Keratinocyte (primary cell): ENCODE results near the gene SAG. TPM values are rescaled to one million over a fixed set of nuclear protein-coding genes. Genes with fewer than 3 reads are reported as not detected.

Experiments used
- DNase-seq: peaks from one replicate; pipeline ENCODE4 v3.0.0-alpha.2; 2011; ENCODE audit warnings: low read depth, missing footprints, low spot score
- FAIRE-seq: peaks from 2 replicates; lab custom pipeline; 2011; peaks lifted over from hg19 to GRCh38; lab: Jason Lieb, UNC
- H2AFZ ChIP-seq: 2 replicates; pipeline ENCODE4 v1.6.0; 2012; ENCODE audit warnings: low read length, control low read depth, inconsistent platforms; ENCODE audit not compliant: control insufficient read depth
- H3K27ac ChIP-seq: 2 replicates; pipeline ENCODE4 v1.5.1; 2011; ENCODE audit warnings: low read length; ENCODE audit not compliant: control insufficient read depth, insufficient read depth
- H3K27me3 ChIP-seq: 3 replicates; pipeline ENCODE4 v1.6.0; 2011; ENCODE audit warnings: low read length; ENCODE audit not compliant: control insufficient read depth, insufficient read depth; ENCODE audit errors: extremely low read depth
- H3K36me3 ChIP-seq, 2 experiments: 2 replicates in 1 of 2; 3 replicates in 1 of 2; pipeline ENCODE4 v1.5.1; 2011; ENCODE audit warnings: low read length in 2 of 2, mild to moderate bottlenecking in 1 of 2; ENCODE audit not compliant: control insufficient read depth in 2 of 2, insufficient read depth in 2 of 2; ENCODE audit errors: extremely low read depth in 1 of 2
- H3K4me1 ChIP-seq: 3 replicates; pipeline ENCODE4 v1.5.1; 2011; ENCODE audit warnings: low read length; ENCODE audit not compliant: control insufficient read depth, insufficient read depth; ENCODE audit errors: extremely low read depth
- H3K4me2 ChIP-seq: 3 replicates; pipeline ENCODE4 v1.6.0; 2011; ENCODE audit warnings: low read depth, low read length; ENCODE audit not compliant: control insufficient read depth, insufficient read depth; ENCODE audit errors: extremely low read depth
- H3K4me3 ChIP-seq, 3 experiments: fragments of 200-600 bp in 1 of 3; sonication (generic) in 1 of 3; 2 replicates in 2 of 3; 3 replicates in 1 of 3; pipeline ENCODE4 v1.5.1; 2011 to 2016; ENCODE audit warnings: low read length in 3 of 3, mild to moderate bottlenecking in 3 of 3, control low read depth in 2 of 3, inconsistent platforms in 1 of 3, low read depth in 1 of 3, mixed read lengths in 1 of 3, mixed run types in 1 of 3, moderate library complexity in 1 of 3; ENCODE audit not compliant: control insufficient read depth in 2 of 3, insufficient read depth in 2 of 3; ENCODE audit errors: extremely low read depth in 1 of 3
- H3K79me2 ChIP-seq: 2 replicates; pipeline ENCODE4 v1.6.0; 2012; ENCODE audit warnings: low read length; ENCODE audit not compliant: control insufficient read depth, insufficient read depth
- H3K9ac ChIP-seq: 3 replicates; pipeline ENCODE4 v1.6.0; 2011; ENCODE audit warnings: low read length; ENCODE audit not compliant: control insufficient read depth, insufficient read depth; ENCODE audit errors: extremely low read depth
- H3K9me1 ChIP-seq: 3 replicates; pipeline ENCODE4 v1.6.0; 2011; ENCODE audit warnings: low read length; ENCODE audit not compliant: control insufficient read depth, insufficient read depth; ENCODE audit errors: extremely low read depth
- H3K9me3 ChIP-seq: 2 replicates; pipeline ENCODE4 v1.5.1; 2012; ENCODE audit warnings: low read depth, low read length; ENCODE audit not compliant: control insufficient read depth
- H4K20me1 ChIP-seq: 3 replicates; pipeline ENCODE4 v1.6.0; 2011; ENCODE audit warnings: low read length; ENCODE audit not compliant: control insufficient read depth, insufficient read depth; ENCODE audit errors: extremely low read depth
- EZH2 ChIP-seq: IDR thresholded peaks from one replicate; pipeline ENCODE4 v1.6.1; 2012; ENCODE audit warnings: inconsistent platforms, mild to moderate bottlenecking, low read length, moderate library complexity
- dilution Hi-C: fragments of 300-500 bp; cut with MboI; formaldehyde crosslinking; loops from one replicate; pipeline ENCODE4 v1.7.0; 2020; ENCODE audit warnings: low sequenced_read_pairs; ENCODE audit not compliant: extremely low pct_ligation_motif_present
- polyA plus RNA-seq, 5 experiments: library from polyadenylated mRNA; depleted of rRNA in 3 of 5; stranded (reverse) in 3 of 5; stranded (forward) in 1 of 5; unstranded in 1 of 5; fragments of >200 nt; gene quantifications; 1 replicate in 1 of 5; 2 replicates in 3 of 5; 3 replicates in 1 of 5; pipeline versions ENCODE4 v1.2.1 to v1.2.3, GENCODE V29; 2011 to 2012; ENCODE audit warnings: missing spikeins in 2 of 5, low read depth in 1 of 5, low replicate concordance in 1 of 5
- TF ChIP-seq, protein P1 (sequence below), 3 experiments: IDR thresholded peaks in 1 of 3; conservative IDR thresholded peaks in 1 of 3; optimal IDR thresholded peaks in 1 of 3; 2 replicates in 2 of 3; 3 replicates in 1 of 3; pipeline versions ENCODE3 to v1.5.1; 2011; ENCODE audit warnings: low read length in 3 of 3, mild to moderate bottlenecking in 3 of 3, moderate library complexity in 2 of 3, control low read depth in 1 of 3, inconsistent platforms in 1 of 3; ENCODE audit not compliant: insufficient read depth in 2 of 3; ENCODE audit errors: extremely low read depth in 1 of 3

The SAG gene
- polyA plus RNA-seq, 1 donor (not counting 4 experiments of a cell fraction or from before 2014, with no cell fraction given) = not detected

GRCh38 chr2:233336541-233336940 is 28.9 kb downstream of the SAG start:
- Histone ChIP-seq H2AFZ (no peak overlapping the region), H4K20me1 (no peaks in the 10 kb centered on the region), H3K9me3 (no peaks in the 10 kb centered on the region), H3K27me3 (peaks cover 20% of the 10 kb centered on the region), H3K9me1 (no peaks in the 10 kb centered on the region), H3K9ac (no peak overlapping the region), H3K4me1 (no peaks in the 10 kb centered on the region), H3K27ac (no peak overlapping the region), H3K4me3 (no peak overlapping the region), H3K79me2 (no peaks in the 10 kb centered on the region), H3K4me2 (no peak overlapping the region), H3K36me3 (no peaks in the 10 kb centered on the region)
- FAIRE-seq = no peak
- TF ChIP-seq EZH2 = no peak
- TF ChIP-seq, protein P1, sequence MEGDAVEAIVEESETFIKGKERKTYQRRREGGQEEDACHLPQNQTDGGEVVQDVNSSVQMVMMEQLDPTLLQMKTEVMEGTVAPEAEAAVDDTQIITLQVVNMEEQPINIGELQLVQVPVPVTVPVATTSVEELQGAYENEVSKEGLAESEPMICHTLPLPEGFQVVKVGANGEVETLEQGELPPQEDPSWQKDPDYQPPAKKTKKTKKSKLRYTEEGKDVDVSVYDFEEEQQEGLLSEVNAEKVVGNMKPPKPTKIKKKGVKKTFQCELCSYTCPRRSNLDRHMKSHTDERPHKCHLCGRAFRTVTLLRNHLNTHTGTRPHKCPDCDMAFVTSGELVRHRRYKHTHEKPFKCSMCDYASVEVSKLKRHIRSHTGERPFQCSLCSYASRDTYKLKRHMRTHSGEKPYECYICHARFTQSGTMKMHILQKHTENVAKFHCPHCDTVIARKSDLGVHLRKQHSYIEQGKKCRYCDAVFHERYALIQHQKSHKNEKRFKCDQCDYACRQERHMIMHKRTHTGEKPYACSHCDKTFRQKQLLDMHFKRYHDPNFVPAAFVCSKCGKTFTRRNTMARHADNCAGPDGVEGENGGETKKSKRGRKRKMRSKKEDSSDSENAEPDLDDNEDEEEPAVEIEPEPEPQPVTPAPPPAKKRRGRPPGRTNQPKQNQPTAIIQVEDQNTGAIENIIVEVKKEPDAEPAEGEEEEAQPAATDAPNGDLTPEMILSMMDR (optimal IDR thresholded peaks at IDR 0.05 in 1 of 3, IDR thresholded peaks at IDR 0.05 in 1 of 3, conservative IDR thresholded peaks at IDR 0.05 in 1 of 3; ENCODE audit: extremely low read depth in 1 of 3, insufficient read depth in 2 of 3, low read length in 3 of 3) = no peak
- no peak for DNase-seq
- dilution Hi-C loops = no loop called here

DNA sequence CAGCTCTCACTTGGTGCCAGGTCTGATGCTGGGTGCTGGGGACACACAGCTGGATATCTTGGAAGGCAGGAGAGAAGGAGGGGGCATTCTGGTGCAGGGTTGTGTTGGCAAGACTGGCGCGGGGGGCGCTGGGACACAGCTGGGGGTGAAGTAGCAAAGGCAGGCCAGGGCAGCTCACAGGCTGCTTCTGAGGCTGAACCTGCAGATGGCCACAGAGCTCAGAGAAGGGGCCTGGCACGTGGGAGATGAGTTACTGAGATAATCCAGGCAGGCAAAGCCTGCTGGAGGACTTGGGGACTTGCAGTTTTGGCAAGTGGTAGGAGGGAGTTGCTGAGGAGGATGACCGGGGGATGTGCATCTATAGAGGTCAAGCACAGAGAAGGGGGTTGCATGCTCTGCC is 30.4 kb downstream of the SAG start:
- no peak overlapping the region for H3K27ac ChIP-seq
- no peaks in the 10 kb centered on the region for H3K36me3 ChIP-seq
- H3K4me3 ChIP-seq = no peak overlapping the region
- no peaks in the 10 kb centered on the region for H4K20me1 ChIP-seq
- dilution Hi-C loops = no loop called here
- H3K9ac ChIP-seq = no peak overlapping the region
- H3K27me3 ChIP-seq = peaks cover 20% of the 10 kb centered on the region
- H3K9me1 ChIP-seq = no peaks in the 10 kb centered on the region
- FAIRE-seq = no peak
- H3K79me2 ChIP-seq = no peaks in the 10 kb centered on the region
- H3K4me2 ChIP-seq = no peak overlapping the region
- H2AFZ ChIP-seq = no peak overlapping the region
- DNase-seq = no peak
- TF ChIP-seq, protein P1 (optimal IDR thresholded peaks at IDR 0.05 in 1 of 3, IDR thresholded peaks at IDR 0.05 in 1 of 3, conservative IDR thresholded peaks at IDR 0.05 in 1 of 3; ENCODE audit: extremely low read depth in 1 of 3, insufficient read depth in 2 of 3, low read length in 3 of 3) = no peak
- no peak for TF ChIP-seq EZH2
- no peaks in the 10 kb centered on the region for H3K9me3 ChIP-seq
- no peaks in the 10 kb centered on the region for H3K4me1 ChIP-seq
